DMS 273 (cell line): ENCODE data around the gene TIAM2.
"Not testable (repeated sequence)": the region's sequence is repeated elsewhere in the genome, so short reads cannot be mapped to it uniquely, and the experiment has no call there.

Experiments used
- DNase-seq: peaks from one replicate; lab custom pipeline; 2025; ENCODE audit not compliant: unreplicated experiment; lab: John Stamatoyannopoulos, UW

Gene TIAM2

DNA sequence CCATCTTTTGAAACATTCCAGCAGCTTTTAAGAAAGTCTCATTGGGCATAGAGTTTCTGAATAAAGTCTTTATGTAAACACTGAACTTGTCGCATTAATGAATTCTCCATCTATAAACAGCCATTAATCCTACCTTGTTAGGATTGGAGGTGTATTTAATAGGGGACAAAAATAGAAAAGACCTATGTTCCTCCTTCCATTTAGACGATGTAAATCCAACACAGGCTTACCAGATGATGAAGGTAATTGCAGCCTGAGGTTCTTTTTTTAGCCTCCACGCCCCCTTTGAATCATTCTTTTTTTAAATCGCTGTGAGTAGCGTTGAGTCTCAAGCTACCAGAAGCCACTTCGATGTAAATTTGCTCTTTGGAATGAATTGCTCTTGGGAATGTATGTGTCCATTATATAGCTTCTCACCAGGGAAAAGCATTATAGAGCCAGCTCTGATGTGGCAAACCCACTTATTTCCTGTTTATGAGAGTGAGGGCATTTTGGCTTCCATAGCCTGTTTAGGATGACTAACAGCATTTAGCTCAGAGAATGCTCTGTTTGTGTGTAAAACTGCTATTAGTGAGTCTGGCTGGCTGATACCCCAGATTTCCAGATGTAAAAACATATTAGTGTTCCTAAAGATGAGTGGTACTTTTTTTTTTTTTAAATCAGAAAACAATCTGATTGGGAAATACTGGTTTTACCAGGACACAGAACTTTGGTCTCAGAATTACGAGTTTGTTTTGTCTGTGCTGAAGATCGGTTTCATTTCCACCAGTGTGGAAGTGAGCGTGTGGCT, 193.8 kb downstream of the TIAM2 start:
- no peak for DNase-seq

GRCh38 chr6:155190677-155191076, 195.6 kb downstream of the TIAM2 start:
- no peak for DNase-seq

- DNase-seq = no peak
Measured at GRCh38 chr6:155193526-155193925, 198.4 kb downstream of the TIAM2 start.

- no peak for DNase-seq
Measured at GRCh38 chr6:155194399-155194798, 199.3 kb downstream of the TIAM2 start.

DNA sequence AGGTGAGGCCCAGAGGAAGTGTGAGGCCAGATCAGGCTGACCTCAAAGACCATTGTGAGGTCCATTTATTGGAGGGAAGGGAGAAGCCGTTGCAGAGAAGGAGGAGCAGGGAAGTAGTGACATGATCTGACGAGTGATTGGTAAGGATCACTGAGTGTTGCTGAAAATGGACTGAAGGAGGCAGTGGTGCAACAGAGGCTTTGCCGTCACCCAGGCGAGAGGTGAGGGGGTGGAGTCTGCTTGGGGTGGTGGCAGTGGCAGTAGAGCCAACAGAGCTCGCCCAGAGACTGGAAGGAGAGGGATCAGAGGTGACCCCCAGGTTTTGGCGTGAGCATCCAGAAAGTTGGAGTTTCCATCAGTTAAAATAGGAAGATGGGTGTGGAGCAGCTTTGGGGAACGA, 200.8 kb downstream of the TIAM2 start:
- no peak for DNase-seq

DNA sequence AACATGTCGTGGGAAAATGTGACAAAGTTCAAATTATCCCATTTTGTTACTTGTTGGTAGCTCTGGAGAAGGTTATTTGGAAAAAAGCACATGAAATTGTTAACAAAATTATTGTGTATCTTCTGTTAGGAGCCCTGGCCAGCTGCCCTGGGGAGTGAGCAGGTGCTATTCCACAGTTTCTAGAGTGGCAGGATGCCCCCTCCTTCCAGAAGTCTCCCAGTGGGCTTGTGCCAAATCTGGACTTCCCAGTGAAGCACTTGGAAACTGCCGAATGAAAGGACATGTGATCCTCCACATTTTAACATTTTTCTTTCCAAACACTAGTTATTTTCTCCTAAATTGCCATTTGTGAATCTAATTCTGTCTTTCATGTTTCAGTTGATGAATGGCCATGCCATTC, 201.8 kb downstream of the TIAM2 start:
- no peak for DNase-seq

GRCh38 chr6:155197932-155198331, 202.8 kb downstream of the TIAM2 start:
- DNase-seq = no peak

- DNase-seq = no peak
Measured at GRCh38 chr6:155200012-155200411, 204.9 kb downstream of the TIAM2 start.

DNA sequence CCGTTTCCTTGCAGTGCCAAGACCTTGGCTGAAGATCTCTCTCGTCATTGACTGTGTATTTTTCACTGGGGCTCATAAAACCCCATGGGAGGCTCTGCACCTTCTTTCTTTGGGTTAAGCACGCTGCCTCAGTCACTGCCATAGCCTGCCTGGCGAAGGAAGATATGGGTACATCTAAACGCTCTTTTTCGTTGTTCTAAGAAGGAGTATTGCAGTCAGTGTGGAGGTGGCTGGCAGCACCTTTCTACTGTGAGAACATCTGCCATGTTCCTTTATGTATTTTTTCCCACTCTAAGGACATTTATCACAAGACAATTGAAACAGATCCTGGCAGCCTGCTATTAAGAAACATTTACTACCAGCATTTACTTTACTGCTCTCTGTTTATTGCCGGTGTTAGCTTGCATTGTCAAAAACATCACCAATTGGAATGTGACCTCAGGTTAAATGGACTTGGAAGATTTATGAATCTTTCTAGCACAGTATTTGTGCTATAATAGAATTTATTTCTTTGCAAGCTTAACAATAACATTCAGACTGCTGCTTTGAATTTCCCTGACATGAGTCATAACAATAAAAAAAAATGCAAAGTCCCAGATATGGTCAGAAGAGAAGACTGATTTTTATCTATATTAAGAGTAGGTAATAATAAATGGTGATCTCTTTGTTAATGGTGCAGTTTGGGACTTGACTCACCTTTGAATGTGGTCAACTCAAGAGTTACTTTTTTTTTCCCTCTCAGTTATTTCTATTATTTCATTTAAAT, 206.5 kb downstream of the TIAM2 start:
- no peak for DNase-seq

- DNase-seq = no peak
Measured at GRCh38 chr6:155207223-155207622, 212.1 kb downstream of the TIAM2 start.

DNA sequence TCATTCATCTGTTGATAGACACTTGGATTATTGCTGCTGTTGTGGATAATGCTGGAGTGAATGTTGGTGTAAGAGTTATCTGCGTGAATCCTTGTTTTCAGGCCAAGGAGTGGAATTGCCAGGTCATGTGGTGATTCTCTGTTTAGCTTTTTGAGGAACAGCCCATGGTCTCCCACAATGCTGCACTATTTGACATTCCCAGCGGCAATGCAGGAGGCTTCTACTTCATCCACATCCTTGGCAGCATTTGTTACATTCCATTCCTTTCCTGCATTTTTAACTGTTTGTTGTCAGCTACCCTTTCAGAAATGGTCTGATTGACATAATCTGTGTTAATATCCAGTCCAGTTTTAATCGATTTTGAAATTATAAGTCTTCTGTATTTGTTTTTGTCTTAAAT, 217.0 kb downstream of the TIAM2 start:
- no peak for DNase-seq

- DNase-seq = no peak
Measured at GRCh38 chr6:155212616-155213380, 217.7 kb downstream of the TIAM2 start.

GRCh38 chr6:155213611-155214372, 218.7 kb downstream of the TIAM2 start:
- no peak for DNase-seq

DNA sequence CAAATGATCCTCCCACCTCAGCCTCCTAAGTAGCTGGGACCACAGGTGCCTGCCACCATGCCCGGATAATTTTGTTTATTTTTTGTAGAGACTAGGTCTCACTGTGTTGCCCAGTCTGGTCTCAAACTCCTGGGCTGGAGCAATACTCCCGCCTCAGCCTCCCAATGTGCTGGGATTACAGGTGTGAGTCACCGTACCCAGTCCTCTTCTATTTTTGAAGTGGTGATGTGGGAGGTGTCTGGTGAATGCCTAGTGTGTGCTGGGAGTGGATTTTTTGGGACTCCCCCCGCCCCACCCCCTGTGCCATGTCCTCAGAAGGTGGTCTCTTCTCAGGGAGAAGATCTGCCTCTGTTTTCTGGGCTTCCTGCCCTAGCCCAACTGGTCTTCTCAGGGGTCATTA, 220.8 kb downstream of the TIAM2 start:
- DNase-seq = no peak

- no peak for DNase-seq
Measured at GRCh38 chr6:155216312-155217046, 221.4 kb downstream of the TIAM2 start.

DNA sequence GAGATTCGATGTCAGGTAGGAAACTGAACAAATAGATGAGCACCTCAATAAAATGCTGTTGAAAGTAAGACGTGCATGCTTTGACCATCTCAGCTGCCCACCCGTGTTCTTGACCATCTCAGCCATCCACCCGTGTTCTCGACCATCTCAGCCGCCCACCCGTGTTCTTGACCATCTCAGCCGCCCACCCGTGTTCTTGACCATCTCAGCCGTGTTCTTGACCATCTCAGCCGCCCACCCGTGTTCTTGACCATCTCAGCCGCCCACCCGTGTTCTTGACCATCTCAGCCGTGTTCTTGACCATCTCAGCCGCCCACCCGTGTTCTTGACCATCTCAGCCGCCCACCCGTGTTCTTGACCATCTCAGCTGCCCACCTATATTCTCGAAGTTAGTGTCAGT, 223.6 kb downstream of the TIAM2 start:
- not testable (repeated sequence) for DNase-seq

GRCh38 chr6:155219299-155219698, 224.2 kb downstream of the TIAM2 start:
- DNase-seq = no peak

- no peak for DNase-seq
Measured at GRCh38 chr6:155219858-155220301, 224.8 kb downstream of the TIAM2 start.

GRCh38 chr6:155221086-155221485, 226.0 kb downstream of the TIAM2 start:
- no peak for DNase-seq

- no peak for DNase-seq
Measured at GRCh38 chr6:155222506-155222905, 227.4 kb downstream of the TIAM2 start.
